ENCODE data around the gene GARRE1. TPM values are rescaled to one million over a fixed set of nuclear protein-coding genes. Genes with fewer than 3 reads are reported as not detected.

GARRE1 gene
- total and polyA plus RNA-seq, 2 donors (not counting 3 experiments of a cell fraction or from before 2014, with no cell fraction given) = 39.2 to 46.8 TPM

GRCh38 chr19:34282611-34283519 lies 28.5 kb downstream of the GARRE1 start:
- ChIA-PET CTCF (interaction anchor here (0.7 to 1.5 kb wide), 7 partner anchors 8 to 53 kb away, joined by 3 read pairs; no protein-coding TSS in a partner anchor), POLR2A (no interaction called here)
- Histone ChIP-seq H3K9ac (replicated peaks; ENCODE audit: extremely low read depth, insufficient read depth, low read length) (no peak overlapping the region), H3K9me3 (replicated peaks; ENCODE audit: control insufficient read depth, insufficient read depth, low read length) (no peaks in the 10 kb centered on the region), H3K27ac (ENCODE audit: insufficient read depth, low read depth, low read length) (no peak overlapping the region), H3K4me3 (replicated peaks in 1 of 3; ENCODE audit: insufficient read depth in 1 of 3, low read depth in 1 of 3, low read length in 3 of 3) (no peak overlapping the region), H3K36me3 (ENCODE audit: control insufficient read depth in 2 of 2, extremely low read depth in 1 of 2, insufficient read depth in 2 of 2, low read length in 2 of 2) (peaks cover 2 to 11% of the 10 kb centered on the region in 2 experiments), H3K9me1 (replicated peaks; ENCODE audit: control insufficient read depth, extremely low read depth, insufficient read depth, low read length) (no peaks in the 10 kb centered on the region), H3K4me2 (ENCODE audit: insufficient read depth, low read length) (peak overlapping the region; percentile 6), H3K79me2 (ENCODE audit: control insufficient read depth, insufficient read depth, low read length) (peaks cover 51% of the 10 kb centered on the region), H4K20me1 (replicated peaks; ENCODE audit: control insufficient read depth, extremely low read depth, insufficient read depth, low read length) (no peaks in the 10 kb centered on the region), H3K4me1 (ENCODE audit: control insufficient read depth, extremely low read depth, insufficient read depth, low read length) (peaks cover 20% of the 10 kb centered on the region), H3K27me3 (ENCODE audit: control insufficient read depth in 2 of 2, insufficient read depth in 2 of 2, low read length in 2 of 2) (no peaks in the 10 kb centered on the region), H2AFZ (ENCODE audit: low read depth, low read length) (no peak overlapping the region)
- FAIRE-seq = peak; percentile 55
- dilution Hi-C loops (cut with MboI; ENCODE audit: extremely low pct_ligation_motif_present, low sequenced_read_pairs) = no loop called here
- no peak for TF ChIP-seq MAX (IDR thresholded peaks at IDR 0.05; ENCODE audit: insufficient read depth, insufficient read length)
- TF ChIP-seq GATA2 (IDR thresholded peaks at IDR 0.05; ENCODE audit: insufficient read depth, insufficient read length, low read depth, low read length) = peak; percentile 17
- intact Hi-C loops (cut with micrococcal nuclease) = no loop called here
- no TSS peak for BruUV-seq (replicated peaks)
- DNase-seq (ENCODE audit: low read depth, low spot score) = peak; percentile 52

GRCh38 chr19:34284505-34284904 lies 30.2 kb downstream of the GARRE1 start:
- intact Hi-C loops (cut with micrococcal nuclease) = no loop called here
- DNase-seq (ENCODE audit: low read depth, low spot score) = no peak
- no TSS peak for BruUV-seq (replicated peaks)
- ChIA-PET POLR2A (no interaction called here), CTCF (no interaction called here)
- H3K9me3 ChIP-seq (replicated peaks; ENCODE audit: control insufficient read depth, insufficient read depth, low read length) = no peaks in the 10 kb centered on the region
- H4K20me1 ChIP-seq (replicated peaks; ENCODE audit: control insufficient read depth, extremely low read depth, insufficient read depth, low read length) = no peaks in the 10 kb centered on the region
- H3K9me1 ChIP-seq (replicated peaks; ENCODE audit: control insufficient read depth, extremely low read depth, insufficient read depth, low read length) = no peaks in the 10 kb centered on the region
- H3K79me2 ChIP-seq (ENCODE audit: control insufficient read depth, insufficient read depth, low read length) = peaks cover 43% of the 10 kb centered on the region
- H3K4me2 ChIP-seq (ENCODE audit: insufficient read depth, low read length) = no peak overlapping the region
- H3K27ac ChIP-seq (ENCODE audit: insufficient read depth, low read depth, low read length) = no peak overlapping the region
- no peak overlapping the region for H3K4me3 ChIP-seq (replicated peaks in 1 of 3; ENCODE audit: insufficient read depth in 1 of 3, low read depth in 1 of 3, low read length in 3 of 3)
- H2AFZ ChIP-seq (ENCODE audit: low read depth, low read length) = no peak overlapping the region
- no peak overlapping the region for H3K9ac ChIP-seq (replicated peaks; ENCODE audit: extremely low read depth, insufficient read depth, low read length)
- H3K27me3 ChIP-seq (ENCODE audit: control insufficient read depth in 2 of 2, insufficient read depth in 2 of 2, low read length in 2 of 2) = no peaks in the 10 kb centered on the region
- TF ChIP-seq POLR2AphosphoS5 (IDR thresholded peaks at IDR 0.05; ENCODE audit: insufficient read depth, low read depth, low read length) = no peak
- TF ChIP-seq JUN (IDR thresholded peaks at IDR 0.05; ENCODE audit: borderline replicate concordance, insufficient read depth, insufficient read length, low read depth) = no peak
- no peak for TF ChIP-seq MYC (IDR thresholded peaks at IDR 0.05; ENCODE audit: low read depth, low read length)
- TF ChIP-seq MAX (IDR thresholded peaks at IDR 0.05; ENCODE audit: insufficient read depth, insufficient read length) = no peak
- TF ChIP-seq FOS (IDR thresholded peaks at IDR 0.05; ENCODE audit: borderline replicate concordance, insufficient read depth, low read length) = no peak
- no peak for TF ChIP-seq CTCF (IDR thresholded peaks at IDR 0.05; ENCODE audit: extremely low read depth in 1 of 2, insufficient read depth in 1 of 2, low read depth in 1 of 2, low read length in 2 of 2)
- no peak for TF ChIP-seq POLR2A (IDR thresholded peaks at IDR 0.05; ENCODE audit: low read depth, low read length)
- TF ChIP-seq EZH2 (IDR thresholded peaks at IDR 0.05; ENCODE audit: borderline replicate concordance, low read depth, low read length, severe bottlenecking) = no peak
- no peak for TF ChIP-seq GATA2 (IDR thresholded peaks at IDR 0.05; ENCODE audit: insufficient read depth, insufficient read length, low read depth, low read length)
- peaks cover 0 to 10% of the 10 kb centered on the region in 2 experiments for H3K36me3 ChIP-seq (ENCODE audit: control insufficient read depth in 2 of 2, extremely low read depth in 1 of 2, insufficient read depth in 2 of 2, low read length in 2 of 2)
- dilution Hi-C loops (cut with MboI; ENCODE audit: extremely low pct_ligation_motif_present, low sequenced_read_pairs) = no loop called here
- peaks cover 18% of the 10 kb centered on the region for H3K4me1 ChIP-seq (ENCODE audit: control insufficient read depth, extremely low read depth, insufficient read depth, low read length)
- no peak for FAIRE-seq
